Activated naive CD8-positive, alpha-beta T cell treated with anti-CD3 and anti-CD28 coated beads, Interleukin-2, amount 50 U/mL, for 16 hours (primary cell): ENCODE results near the gene CLDN6.

Experiments
- DNase-seq: peaks from one replicate; pipeline ENCODE4 v3.0.0-alpha.2; 2020; ENCODE audit warnings: low read depth, low spot score

The CLDN6 gene

DNA sequence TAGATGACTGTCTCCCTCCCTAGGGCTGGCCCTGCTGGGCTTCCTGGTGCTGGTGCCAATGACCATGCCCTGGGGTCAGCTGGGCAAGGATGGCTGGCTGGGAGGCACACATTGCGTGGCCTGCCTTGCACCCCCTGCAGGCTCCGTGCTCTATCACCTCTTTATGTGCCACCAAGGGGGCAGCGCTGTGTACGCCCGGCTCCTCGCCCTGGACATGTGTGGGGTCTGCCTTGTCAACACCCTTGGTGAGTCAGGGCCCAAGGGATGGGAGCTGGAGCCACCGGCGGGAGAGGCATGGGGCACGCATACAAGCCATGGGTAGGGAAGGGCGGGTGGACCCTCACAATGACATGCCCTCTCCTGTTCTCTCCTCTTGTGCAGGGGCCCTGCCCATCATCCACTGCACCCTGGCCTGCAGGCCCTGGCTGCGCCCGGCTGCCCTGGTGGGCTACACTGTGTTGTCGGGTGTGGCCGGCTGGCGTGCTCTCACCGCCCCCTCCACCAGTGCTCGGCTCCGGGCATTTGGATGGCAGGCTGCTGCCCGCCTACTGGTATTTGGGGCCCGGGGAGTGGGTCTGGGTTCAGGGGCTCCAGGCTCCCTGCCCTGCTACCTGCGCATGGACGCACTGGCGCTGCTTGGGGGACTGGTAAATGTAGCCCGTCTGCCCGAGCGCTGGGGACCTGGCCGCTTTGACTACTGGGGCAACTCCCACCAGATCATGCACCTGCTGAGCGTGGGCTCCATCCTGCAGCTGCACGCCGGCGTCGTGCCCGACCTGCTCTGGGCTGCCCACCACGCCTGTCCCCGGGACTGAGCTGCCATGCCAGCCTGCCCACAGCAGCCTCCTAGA lies 46.6 kb downstream of the CLDN6 start:
- no peak for DNase-seq

DNA sequence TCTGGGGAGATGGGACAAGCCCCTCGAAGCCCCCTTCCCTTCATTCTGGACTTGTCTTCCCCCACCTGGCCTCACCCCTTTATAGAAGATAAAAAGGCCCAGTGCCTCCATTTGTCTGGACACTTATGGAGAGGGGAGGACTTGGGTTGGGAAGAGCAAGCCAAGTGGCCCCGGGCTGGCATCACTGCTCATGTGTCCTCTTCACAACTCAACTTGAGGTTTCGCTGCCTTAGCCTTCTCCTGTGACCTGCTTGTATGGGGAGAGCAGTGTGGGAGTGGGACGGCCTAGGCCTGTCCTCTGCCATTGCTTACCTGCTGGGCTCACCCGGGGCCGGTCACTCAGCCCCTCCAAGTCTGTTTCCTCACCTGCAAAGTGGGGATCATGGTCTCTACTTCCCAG lies 47.4 kb downstream of the CLDN6 start:
- DNase-seq, result no peak

DNA sequence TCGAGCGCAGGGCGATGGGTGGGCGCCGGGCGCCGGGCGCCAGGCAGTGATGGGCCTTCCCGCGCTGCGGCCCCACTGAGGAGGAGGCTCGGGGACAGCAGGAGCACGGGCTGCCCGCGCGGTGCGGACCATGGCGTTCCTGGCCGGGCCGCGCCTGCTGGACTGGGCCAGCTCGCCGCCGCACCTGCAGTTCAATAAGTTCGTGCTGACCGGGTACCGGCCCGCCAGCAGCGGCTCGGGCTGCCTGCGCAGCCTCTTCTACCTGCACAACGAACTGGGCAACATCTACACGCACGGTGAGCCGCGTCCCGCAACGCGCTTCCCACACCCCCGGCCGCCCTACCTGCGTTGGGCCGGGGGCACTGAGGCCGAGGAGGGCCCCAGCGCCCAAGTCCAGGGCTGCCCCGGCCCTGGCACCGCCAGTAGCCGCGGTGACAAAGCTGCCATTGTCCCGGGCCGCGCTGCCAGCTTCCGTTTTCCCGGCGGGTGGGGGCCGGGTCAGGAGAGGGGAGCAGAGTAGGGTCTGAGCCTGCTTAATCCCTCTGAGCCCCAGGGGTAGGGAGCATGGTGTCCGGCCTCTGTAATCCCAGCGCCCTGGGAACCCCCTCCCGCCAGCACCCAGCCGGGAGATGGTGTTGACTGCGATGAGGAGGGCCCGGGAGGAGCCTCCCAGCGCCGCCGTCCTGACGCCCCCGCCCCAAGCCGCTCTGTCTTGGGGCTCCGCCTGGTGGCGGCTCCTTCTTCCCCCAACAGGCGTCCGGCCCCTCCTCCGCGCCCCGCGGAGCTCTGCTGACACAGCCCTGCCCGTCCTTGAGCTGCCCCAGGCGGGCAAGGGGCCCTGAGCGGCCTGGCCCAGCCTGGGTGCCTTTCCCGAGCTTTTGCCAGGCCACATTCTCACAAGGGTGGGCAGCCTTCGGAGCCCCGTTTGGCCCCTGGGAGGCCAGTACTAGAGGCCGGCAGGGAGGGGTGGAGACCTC lies 48.1 kb downstream of the CLDN6 start:
- DNase-seq, result peak; percentile 40

DNA sequence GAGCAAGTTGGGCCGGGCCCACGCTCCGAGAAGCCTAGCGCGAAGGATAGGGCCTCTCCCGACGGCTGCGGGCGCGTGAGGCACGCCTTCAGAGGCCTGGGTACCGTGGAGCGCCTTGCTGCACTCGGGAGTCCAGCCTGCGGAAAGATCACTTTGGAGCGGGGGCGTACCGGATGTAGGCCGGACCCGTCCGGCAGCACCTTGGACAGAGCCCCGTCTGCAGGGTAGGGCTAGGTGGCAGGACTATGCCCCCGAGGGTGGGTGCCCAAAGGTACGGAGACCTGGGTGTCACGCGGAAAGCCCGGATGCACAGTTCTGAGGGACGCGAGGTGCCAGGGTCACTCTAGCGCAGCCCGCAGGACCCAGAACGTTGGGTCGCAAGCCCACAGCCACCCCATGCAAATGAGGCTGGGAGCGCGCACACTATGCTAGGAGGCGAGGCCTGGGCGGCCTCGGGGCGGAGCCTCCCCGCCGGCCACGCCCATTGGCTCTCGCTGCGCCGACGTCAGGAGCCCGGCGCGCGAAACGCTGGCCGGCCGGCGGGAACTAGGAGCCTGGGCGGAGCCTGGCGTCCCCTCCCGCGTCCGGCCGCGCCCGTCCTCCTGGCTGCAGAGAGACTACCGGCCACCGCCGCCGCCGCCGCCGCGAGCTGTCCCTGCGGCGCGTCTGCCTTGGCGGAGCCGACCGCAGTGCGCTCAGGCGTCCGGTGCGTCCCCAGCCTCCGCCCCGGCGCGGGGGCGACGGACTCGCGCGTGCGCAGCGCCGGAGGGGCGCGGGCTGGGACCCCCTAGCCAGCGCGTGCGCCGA lies 49.0 kb downstream of the CLDN6 start, which contains the start of gene PAQR4:
Gene PAQR4 (plus strand): TSS at position 611 of the 807 bp plus-strand sequence. CDS start 327 bp downstream, outside the sequence.
- peak; percentile 45 for DNase-seq

DNA sequence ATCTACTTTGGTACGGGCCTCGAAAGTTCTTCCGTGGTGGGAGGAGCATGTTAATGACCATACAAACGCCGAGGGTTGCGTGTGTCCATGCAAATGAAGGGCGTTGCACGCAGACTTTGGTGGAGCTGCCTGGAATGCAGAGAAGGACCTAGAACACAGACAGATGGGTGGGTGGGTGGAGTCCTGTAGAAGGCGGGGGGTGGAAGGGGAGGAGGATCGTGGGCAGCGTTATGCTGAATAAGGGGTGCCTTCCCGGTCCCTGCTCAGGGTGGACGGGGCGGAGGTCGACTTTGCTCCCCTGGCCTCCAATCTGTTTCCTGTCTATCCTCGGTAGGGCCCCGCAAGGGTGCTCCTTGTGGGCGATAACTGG lies 49.6 kb downstream of the CLDN6 start:
- DNase-seq, result no peak

DNA sequence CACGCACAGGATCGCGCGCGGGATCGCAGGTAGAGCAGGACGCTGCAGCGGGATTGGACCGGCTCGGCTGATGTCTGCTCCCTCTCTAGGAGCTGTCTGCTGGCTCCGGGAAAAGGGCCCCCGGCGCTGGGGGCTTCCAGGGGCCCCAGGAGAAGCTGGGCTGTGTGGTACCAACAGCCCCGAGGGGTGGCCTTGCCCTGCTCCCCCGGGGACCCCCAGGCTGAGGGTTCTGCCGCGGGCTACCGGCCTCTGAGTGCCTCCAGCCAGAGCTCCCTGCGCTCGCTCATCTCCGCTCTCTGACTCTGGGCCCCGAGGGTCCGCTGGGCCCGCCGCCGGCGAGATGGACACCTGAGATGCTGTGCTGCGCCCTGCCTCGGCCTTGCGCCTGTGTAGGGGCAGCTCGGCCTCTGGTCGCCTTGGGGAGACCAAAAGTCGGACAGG lies 50.2 kb downstream of the CLDN6 start:
- DNase-seq, result no peak

DNA sequence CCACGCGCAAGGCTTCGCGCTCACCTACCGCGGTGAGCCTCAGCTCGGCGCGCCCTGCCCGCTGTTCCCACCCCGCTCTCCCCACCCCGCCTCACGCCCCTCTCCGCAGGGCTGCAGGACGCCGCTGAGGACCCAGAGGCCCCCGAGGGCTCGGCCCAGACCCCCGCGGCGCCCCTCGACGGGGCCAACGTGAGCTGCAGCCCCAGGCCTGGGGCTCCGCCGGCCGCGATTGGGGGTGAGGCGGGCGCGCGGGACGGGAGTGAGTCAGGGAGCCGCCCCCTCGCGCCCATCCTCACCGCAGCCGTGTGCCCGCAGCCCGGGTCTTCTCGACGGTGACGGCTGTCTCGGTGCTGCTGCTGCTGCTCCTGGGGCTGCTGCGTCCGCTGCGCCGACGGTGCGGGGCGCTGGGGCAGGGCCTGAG lies 50.8 kb downstream of the CLDN6 start:
- no peak for DNase-seq

DNA sequence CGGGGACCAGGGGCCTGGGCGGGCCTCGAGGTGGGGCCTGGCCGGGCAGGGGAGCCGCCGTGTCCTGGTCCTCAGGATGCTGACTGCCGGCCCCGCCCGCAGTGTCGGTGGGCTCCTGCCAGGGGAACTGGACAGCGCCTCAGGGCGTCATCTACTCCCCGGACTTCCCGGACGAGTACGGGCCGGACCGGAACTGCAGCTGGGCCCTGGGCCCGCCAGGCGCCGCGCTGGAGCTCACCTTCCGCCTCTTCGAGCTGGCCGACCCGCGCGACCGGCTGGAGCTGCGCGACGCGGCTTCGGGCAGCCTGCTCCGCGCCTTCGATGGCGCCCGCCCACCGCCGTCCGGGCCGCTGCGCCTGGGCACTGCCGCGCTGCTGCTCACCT lies 51.2 kb downstream of the CLDN6 start:
- DNase-seq, result no peak

DNA sequence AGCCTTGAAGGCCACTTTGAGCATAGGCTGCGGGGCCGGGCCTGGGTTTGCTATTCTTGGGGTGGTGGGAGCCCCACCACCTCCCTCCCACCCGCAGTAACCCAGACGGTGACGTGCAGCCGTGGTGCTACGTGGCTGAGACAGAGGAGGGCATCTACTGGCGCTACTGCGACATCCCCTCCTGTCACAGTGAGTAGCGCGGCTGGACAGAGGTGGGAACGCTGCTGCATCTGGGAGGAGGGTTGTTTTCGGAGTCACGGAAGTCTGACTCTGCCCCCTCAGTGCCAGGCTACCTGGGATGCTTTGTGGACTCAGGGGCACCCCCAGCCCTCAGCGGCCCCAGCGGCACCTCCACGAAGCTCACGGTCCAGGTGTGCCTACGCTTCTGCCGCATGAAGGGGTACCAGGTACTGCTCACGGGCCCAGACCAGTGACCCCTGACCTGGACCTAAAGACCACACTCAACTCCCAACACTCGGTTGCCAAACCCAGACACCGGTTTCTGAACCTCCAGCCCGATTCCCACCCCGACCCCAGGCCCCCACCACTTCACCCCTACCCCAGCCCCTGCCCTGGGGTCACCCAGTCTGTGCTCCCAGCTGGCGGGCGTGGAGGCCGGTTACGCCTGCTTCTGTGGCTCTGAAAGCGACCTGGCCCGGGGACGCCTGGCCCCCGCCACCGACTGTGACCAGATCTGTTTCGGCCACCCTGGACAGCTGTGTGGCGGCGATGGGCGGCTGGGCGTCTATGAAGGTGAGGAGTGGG lies 51.8 kb downstream of the CLDN6 start:
- DNase-seq, result no peak
